ENCODE data around the gene ABCC1. TPM values are rescaled to one million over a fixed set of nuclear protein-coding genes. Genes with fewer than 3 reads are reported as not detected.

The ABCC1 gene
- total RNA-seq, 2 donors from 2014 or later, result 26.2 to 27.8 TPM

DNA sequence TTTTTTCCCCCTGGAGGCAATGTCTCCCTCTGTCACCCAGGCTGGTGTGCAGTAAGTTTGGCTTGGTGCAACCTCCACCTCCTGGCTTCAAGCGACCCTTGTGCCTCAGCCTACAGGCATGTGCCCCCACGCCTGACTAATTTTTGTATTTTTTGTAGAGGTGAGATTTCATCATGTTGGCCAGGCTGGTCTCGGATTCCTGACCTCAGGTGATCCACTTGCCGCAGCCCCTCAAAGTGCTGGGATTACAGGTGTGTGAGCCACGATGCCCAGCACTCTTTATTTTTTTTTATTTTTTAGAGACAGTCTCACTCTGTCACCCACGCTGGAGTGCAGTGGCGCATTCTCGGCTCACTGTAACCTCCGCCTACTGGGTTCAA, 160.7 kb downstream of the ABCC1 start:
- no peak for DNase-seq (ENCODE audit: low spot score)
- intact Hi-C loops (cut with DNase I), result no loop called here

DNA sequence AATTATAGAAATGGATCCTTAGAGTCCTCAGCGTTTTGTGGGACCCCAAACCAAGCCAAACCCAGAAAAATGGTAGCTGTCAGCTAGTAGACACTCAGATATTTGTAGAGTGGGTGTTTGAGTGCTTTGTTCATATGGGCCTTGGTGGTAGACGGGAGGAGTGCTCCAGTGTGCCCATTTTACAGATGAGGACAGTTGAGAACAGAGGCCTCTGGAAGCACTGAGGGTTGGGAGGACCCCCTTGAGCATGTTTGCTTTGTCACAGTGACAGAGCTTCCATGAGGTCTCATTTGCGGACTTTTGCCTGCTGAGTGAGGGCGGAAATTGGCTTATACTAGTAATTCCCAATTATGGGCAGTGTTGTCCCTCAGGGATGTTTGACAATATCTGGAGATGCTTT, 162.2 kb downstream of the ABCC1 start:
- no peak for DNase-seq (ENCODE audit: low spot score)
- intact Hi-C loops (cut with DNase I), result no loop called here

DNA sequence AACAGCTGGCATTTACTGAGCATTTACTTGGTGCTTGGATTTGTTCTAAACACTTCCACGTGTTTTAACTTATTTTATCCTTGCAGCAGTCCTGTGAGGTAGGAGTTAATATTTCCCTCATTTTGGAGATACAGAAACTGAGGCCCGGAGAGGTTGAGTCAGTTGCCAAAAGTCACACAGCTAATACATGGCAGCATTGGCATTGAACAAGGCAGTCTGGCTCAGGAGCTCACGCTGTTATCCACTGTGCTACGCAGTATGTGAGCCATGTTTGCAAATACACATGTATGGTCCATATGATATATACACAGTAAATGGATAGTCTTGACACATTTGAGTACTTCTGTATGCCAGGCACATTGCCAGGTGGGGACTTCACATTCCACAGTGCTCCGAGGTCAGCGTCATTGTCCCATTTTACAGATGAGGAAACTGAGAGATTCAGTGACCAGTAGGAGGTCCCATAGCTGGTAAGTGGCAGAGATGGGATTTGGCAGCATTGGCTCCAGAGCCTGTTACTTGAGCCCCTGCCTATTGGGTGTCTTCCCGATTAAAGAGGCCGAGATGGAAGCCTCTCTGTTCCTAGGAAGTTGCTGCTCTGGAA, 163.1 kb downstream of the ABCC1 start:
- intact Hi-C loops (cut with DNase I), result no loop called here
- no peak for DNase-seq (ENCODE audit: low spot score)

GRCh38 chr16:16113076-16113475, 163.7 kb downstream of the ABCC1 start:
- intact Hi-C loops (cut with DNase I), result no loop called here
- no peak for DNase-seq (ENCODE audit: low spot score)

GRCh38 chr16:16116841-16117240, 167.4 kb downstream of the ABCC1 start:
- no peak for DNase-seq (ENCODE audit: low spot score)
- intact Hi-C loops (cut with DNase I), result no loop called here

- DNase-seq (ENCODE audit: low spot score), result no peak
These were observed 168.9 kb downstream of the ABCC1 start for GRCh38 chr16:16118337-16118736.

DNA sequence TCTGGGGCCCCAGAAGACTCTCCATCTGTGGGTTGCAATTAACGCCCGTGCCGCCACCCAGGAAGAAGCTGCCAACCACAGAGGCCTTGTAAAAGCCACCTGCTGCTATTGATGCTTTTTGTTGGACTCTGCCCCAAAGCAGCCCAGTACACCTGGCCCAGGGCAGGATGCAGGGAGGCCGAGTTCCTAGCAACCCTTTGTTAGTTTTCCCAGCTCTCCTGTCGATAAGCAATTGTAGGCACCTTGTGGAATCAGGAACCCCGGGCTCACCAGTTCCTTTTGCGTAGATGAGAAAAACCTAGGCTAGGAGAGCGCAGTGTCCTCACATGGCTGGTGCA, 170.6 kb downstream of the ABCC1 start:
- intact Hi-C loops (cut with DNase I), result loop anchor here in 1 of 2 donors (2.0 kb wide), 1 partner anchor 21 kb away; no protein-coding TSS in a partner anchor
- no peak for DNase-seq (ENCODE audit: low spot score)

More at GRCh38 chr16:16118337-16118736, 168.9 kb downstream of the ABCC1 start:
- intact Hi-C loops (cut with DNase I), result no loop called here

GRCh38 chr16:16120382-16121184, 171.2 kb downstream of the ABCC1 start:
- intact Hi-C loops (cut with DNase I), result loop anchor here in 1 of 2 donors (2.0 kb wide), 1 partner anchor 22 kb away; no protein-coding TSS in a partner anchor
- peak; percentile 86 for DNase-seq (ENCODE audit: low spot score)

DNA sequence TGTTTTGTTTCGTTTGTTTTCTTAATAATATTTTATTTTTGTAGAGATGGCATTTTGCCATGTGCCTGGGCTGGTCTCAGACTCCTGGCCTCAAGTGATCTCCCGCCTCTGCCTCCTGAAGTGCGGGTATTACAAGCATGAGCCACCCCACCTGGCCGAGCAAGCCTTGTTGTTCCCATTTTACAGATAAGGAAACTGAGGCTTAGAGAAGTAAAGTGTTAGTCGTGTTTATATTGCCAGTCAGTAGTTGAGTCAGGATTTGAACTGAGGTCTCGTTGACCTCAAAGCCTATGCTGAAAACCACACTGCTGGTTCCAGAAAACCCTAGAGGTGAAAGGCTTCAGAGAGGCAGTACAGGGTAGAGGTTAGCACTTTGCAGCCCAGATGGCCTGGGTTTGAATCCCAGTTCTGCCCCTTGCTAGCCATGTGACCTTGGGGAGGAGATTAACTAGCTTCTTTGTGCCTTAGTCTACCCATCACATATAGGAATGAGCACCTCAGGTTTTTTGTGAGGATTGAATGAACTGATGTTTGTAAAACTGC, 171.8 kb downstream of the ABCC1 start:
- intact Hi-C loops (cut with DNase I), result loop anchor here in 1 of 2 donors (2.0 kb wide), 1 partner anchor 22 kb away; no protein-coding TSS in a partner anchor
- no peak for DNase-seq (ENCODE audit: low spot score)

DNA sequence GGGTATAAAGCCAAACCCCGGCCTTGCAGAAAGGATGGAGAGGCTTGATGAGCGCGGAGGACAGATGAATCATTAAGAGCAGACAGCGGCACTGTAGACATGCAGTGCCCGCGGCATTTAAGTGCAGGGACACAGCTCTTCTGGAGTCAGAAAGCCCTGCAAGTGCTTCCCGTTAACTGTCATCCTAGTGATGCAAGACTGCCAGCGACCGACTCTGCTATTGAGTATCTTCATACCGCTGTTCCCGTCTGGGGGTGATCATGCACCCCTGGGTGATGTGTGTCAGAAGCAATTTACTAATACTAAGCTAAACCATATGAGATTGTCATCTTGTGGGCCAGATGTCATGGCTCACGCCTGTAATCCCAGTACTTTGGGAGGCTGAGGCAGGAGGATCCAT, 172.8 kb downstream of the ABCC1 start:
- no peak for DNase-seq (ENCODE audit: low spot score)
- intact Hi-C loops (cut with DNase I), result no loop called here

DNA sequence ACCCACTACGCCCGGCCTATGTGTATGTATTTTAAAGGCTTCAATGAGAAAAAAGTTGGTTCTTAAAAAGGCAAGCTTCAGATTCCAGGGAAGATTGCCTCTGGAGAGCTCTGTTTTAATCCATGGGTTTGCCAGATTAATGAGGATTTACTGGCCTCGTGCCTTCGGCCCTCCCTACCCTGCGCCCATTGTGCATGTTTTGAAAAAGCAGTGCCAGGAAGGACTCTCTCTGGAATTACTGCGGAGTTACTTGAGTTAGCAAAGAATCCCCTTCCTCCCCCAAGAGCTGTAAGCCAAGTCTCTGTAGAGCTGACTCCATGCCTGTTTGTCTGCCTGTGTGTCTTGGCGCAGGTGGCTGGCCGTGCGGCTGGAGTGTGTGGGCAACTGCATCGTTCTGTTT, 175.0 kb downstream of the ABCC1 start:
- no peak for DNase-seq (ENCODE audit: low spot score)
- intact Hi-C loops (cut with DNase I), result no loop called here

DNA sequence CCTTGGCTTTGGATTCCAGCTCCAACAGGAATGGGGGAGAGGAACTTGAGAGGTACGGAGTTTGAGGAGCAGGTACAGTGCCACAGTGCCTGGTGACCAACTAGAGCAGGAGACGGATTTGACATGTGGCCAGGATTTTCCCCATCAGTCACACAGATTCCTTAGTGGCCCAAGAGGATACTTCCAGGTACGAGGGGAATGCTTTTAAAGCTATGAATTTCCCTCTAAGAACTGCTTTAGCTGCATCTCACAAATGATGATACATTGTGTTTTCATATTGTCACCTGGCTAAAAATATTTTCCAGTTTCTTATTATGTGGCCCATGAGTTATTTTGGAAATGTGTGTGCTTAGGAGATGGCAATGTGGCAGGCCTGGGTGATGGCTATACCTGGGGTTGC, 175.6 kb downstream of the ABCC1 start:
- intact Hi-C loops (cut with DNase I), result loop anchor here (5.0 kb wide), 2 partner anchors 248 to 353 kb away; no protein-coding TSS in a partner anchor
- DNase-seq (ENCODE audit: low spot score), result no peak

DNA sequence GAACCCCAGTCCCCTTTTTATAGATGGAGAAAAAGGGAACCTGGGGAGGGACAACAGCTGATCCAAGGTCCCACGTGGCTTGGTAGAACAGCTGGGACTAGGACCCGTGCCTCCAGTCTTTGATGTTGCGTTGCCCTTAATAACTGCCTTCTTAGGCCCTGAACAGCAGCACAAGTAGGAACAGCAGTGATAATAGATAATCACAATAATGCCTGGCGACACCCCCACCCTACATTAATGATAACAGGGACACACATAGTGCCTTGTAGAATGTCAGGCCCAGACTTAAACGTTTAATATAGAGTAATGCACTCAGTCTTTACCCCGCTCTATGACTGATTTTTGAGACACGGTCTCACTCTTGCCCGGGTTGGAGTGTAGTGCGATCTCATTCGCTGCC, 177.5 kb downstream of the ABCC1 start:
- intact Hi-C loops (cut with DNase I), result loop anchor here (1.0 to 5.0 kb wide), 3 partner anchors 250 to 355 kb away; no protein-coding TSS in a partner anchor
- DNase-seq (ENCODE audit: low spot score), result no peak

DNA sequence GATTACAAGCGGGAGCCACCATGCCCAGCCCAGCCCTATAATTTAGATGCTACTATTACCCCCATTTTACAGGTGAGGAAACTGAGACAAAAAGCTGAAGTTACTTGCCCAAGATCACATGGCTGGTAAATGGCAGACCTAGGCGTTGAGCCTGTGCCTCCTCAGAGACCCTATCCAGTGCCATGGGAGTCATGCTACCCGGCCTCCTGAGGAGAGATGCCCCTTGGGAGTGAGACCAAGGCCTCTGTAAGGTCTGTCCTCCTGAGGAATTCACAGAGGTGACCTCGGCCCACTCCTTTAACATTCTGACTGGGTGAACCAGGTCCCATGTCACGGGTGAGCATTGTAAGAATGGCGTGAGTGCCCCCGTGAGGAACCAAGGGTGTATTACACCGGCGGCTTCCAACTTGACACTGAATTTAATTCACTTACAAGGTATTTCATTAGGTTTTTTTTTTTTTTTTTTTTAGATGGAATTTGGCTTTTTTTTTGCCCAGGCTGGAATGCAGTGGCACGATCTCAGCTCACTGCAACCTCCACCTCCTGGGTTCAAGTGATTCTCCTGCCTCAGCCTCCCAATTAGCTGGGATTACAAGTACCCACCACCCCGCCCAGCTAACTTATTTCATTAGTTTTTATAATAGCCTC, 178.2 kb downstream of the ABCC1 start:
- peak; percentile 89 for DNase-seq (ENCODE audit: low spot score)
- intact Hi-C loops (cut with DNase I), result loop anchor here (1.0 to 5.0 kb wide), 3 partner anchors 250 to 355 kb away; no protein-coding TSS in a partner anchor

- no peak for DNase-seq (ENCODE audit: low spot score)
- intact Hi-C loops (cut with DNase I), result no loop called here
These were observed 181.8 kb downstream of the ABCC1 start for GRCh38 chr16:16131204-16131603.

- DNase-seq (ENCODE audit: low spot score), result no peak
- intact Hi-C loops (cut with DNase I), result no loop called here
These were observed 182.2 kb downstream of the ABCC1 start for GRCh38 chr16:16131659-16132058.

DNA sequence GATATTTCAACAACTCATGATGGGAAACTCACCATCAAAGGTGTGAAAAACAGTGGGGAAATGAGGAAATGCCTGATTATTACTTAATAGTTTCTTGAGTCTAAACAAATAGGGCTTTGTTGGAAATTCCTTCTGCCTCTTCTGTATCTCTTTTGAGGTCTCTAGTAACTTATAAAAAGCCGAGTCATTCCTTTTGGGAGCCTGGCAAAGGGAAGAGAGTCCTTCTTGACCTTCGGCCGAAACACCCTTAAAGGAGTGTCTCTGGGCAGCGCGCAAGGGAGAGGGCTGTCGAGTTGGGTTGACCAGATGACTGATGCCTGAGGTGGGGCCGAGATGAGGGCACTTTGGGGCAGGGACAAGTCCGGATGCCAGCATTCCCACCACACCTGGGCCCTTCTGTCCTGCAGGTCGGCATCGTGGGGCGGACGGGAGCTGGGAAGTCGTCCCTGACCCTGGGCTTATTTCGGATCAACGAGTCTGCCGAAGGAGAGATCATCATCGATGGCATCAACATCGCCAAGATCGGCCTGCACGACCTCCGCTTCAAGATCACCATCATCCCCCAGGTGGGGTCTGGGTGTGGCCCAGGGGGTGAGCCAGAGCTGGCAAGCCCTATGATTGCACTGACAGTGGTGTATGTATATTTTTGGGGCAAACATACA, 184.7 kb downstream of the ABCC1 start:
- DNase-seq (ENCODE audit: low spot score), result no peak
- intact Hi-C loops (cut with DNase I), result no loop called here

DNA sequence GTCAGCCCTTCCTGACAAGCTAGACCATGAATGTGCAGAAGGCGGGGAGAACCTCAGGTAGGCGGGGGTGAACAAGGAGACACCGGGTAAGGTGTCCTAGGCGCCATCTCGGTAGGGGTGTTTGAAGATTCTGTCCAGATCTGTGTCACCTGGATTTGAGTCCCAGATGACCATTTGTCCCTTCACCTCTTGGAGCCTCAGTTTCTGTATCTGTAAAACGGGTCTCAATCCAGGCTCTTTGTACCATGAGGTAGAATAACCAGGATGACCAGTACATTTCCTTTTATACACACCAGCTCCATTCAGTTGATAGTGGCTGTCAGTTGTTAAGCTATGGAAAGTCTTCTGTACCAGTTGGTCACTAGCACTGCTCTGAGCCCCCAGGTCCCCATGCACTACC, 187.2 kb downstream of the ABCC1 start:
- no peak for DNase-seq (ENCODE audit: low spot score)
- intact Hi-C loops (cut with DNase I), result no loop called here

GRCh38 chr16:16137110-16137509, 187.7 kb downstream of the ABCC1 start:
- no peak for DNase-seq (ENCODE audit: low spot score)
- intact Hi-C loops (cut with DNase I), result no loop called here
